GM18507 (cell line): ENCODE results near the gene ENPP7.

ENCODE experiments used
- DNase-seq: peaks from one replicate; pipeline ENCODE4 v3.0.0; 2011; ENCODE audit warnings: low read depth; ENCODE audit not compliant: insufficient read length; ENCODE audit errors: extremely low spot score
- FAIRE-seq: peaks from 2 replicates; lab custom pipeline; 2011; peaks lifted over from hg19 to GRCh38; lab: Jason Lieb, UNC

The ENPP7 gene

DNA sequence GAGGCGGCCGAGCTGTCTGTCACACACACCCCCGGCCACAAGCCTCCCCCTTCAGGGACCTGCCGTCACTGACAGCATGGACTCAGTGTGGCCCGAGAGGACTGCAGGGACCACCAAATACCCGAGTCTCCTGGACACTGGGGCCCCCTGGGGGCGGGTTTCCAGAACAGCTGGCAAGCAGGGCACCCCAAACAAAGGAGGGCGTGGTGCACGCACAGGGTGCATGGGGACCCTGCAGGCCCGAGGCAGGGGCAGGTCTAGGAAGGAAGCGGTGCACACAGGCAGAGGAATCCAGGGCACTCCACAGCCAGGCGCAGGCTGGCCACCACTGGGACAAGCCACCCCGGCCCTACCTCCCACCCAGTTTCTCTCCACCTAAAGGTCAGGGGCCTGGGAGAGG is 28.7 kb upstream of the ENPP7 start:
- no peak for DNase-seq

DNA sequence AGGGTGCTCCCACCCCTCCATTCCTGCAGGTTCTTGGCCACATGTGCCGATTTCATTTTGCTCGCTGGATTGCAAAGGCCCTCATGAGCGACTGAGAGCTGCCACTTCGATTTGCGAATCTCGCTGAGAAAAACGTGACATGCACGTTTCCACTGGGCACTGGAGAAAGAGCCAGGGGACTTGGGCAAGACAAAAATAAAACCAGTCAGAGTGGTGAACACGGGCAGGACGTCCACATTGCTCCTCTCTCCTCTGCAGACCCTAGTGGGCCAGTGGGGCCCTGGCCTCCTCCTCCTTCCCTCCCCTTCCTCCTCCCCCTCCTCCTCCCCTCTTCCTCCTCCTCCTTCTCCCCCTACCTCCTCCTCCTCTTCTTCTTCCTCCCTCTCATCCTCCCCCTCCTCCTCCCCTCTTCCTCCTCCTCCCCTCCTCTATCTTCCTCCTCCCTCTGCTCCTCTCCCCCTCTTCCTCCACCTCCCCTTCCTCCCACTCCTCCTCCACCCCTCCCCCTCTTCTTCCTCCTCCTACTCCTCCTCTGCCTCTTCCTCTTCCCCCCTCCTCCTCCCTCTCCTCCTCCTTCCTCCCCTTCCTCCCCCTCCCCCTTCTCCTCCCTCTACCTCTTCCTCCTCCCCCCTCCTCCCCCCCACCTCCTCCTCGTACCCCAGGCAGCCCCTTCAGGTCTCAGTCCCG is 28.1 kb upstream of the ENPP7 start:
- DNase-seq (no peak), FAIRE-seq (no peak)

More for the DNA sequence above, 28.7 kb upstream of the ENPP7 start:
- FAIRE-seq: no peak

DNA sequence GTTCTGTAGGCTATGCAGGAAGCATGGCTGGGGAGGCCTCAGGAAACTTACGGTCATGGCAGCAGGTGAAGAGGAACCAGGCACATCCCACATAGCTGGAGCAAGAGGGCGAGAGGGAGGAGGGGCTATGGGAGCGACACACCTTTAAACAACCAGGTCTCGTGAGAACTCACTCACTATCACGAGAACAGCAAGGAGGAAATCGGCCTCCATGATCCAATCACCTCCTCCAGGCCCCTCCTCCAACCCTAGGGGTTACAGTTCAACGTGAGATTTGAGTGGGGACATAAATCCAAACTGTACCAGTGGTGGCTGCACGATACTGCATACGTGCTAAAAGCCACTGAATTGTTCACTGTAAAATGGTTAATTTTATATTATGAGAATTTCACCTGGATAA is 26.1 kb upstream of the ENPP7 start:
- DNase-seq (no peak), FAIRE-seq (no peak)

GRCh38 chr17:79705674-79706073 is 25.1 kb upstream of the ENPP7 start:
- no peak for DNase-seq
- no peak for FAIRE-seq

GRCh38 chr17:79706931-79707850 is 23.6 kb upstream of the ENPP7 start:
- no peak for DNase-seq
- no peak for FAIRE-seq

DNA sequence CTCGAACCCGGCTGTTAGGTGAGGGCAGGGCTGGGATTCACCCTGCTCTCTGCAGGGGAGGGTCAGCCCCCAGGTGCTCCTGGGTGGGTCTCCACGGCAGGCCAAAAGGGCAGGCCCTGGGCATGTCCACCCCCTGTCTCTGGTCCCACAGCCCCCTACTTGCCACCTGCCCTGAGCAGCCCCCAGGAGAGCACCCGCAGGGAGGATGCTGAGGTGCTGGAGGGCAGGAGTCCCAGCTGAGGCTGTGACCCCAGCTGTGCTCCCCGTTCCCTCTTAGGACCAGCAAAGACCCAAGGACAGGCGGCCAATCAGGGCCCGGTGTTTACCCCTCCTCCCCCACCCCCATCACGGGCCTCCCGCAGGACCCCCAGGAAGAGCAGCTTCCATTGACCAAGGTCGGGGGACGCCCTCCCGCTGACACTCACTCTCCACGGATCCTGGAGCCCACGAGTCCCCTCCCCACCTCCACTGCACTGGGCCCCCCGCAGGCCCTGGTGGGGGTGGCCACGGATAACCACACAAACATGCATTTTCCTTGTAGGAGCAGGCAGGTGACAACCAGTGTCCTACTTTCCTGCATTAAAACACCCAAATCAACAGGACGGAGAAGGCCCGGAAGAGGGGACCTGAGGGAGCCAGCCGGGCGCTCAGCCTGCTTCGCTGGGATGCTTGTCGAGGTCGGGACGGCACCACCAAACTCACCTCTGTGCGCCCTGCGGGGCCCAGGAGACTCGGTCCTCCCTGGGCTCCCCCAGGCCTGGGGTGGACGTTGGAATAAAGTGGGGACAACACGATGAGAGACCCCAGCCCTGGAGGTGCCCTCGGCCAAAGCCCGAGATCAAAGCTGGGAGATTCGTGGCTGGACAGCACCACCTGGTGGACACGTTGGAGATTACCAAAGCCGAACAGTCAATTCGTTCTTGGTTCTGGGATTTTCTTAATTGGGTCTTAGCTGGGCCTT is 22.5 kb upstream of the ENPP7 start:
- FAIRE-seq (peak; percentile 90), DNase-seq (no peak)

GRCh38 chr17:79711715-79712305 is 18.9 kb upstream of the ENPP7 start:
- FAIRE-seq: no peak
- DNase-seq: no peak

- FAIRE-seq (no peak), DNase-seq (no peak)
These were observed 17.4 kb upstream of the ENPP7 start for GRCh38 chr17:79713391-79713790.

GRCh38 chr17:79714176-79715097 is 16.3 kb upstream of the ENPP7 start:
- DNase-seq (no peak), FAIRE-seq (no peak)

- DNase-seq (no peak), FAIRE-seq (no peak)
These were observed 15.4 kb upstream of the ENPP7 start for GRCh38 chr17:79715098-79715942.

DNA sequence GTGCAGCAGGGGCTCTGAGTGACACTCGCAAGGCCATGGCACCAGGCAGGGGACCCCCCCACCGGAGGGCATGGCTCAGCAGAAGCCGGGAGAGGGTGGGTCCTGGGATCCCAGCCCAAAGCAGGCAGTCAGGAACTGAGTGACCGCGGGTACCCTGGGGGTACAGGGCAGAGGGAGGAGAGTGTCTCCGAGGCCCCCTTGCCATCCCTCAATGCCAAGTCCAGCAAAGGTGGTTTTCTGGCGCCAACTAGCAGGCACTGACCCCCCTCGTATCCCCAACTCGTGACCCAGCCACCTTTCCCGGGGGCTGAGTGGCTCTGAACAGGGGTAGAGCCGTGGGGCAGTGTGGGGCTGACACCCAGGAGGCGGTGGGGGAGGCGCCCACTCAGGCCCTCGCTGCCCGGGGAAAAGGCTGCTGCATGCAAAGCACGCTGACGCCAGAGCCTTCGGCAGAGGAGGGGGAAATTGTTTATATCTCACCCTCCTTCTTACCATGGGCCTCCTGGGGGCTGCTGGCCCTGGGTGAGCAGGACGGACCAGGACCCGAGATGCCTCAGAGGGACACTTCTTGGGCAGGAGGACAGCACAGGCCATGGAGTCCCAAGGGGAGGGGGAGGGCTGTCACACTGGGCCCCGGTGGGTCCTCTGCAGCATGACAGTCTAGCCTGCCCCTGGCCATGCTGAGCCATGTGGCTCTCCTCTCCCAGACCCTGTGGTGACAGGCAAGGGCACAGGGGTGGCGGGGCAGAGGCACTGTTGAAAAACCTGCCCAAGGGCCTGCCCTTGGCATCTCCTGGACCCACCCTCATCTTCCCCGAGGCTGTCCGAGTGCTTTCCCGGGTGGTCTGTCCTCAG is 14.6 kb upstream of the ENPP7 start:
- DNase-seq (no peak), FAIRE-seq (no peak)

DNA sequence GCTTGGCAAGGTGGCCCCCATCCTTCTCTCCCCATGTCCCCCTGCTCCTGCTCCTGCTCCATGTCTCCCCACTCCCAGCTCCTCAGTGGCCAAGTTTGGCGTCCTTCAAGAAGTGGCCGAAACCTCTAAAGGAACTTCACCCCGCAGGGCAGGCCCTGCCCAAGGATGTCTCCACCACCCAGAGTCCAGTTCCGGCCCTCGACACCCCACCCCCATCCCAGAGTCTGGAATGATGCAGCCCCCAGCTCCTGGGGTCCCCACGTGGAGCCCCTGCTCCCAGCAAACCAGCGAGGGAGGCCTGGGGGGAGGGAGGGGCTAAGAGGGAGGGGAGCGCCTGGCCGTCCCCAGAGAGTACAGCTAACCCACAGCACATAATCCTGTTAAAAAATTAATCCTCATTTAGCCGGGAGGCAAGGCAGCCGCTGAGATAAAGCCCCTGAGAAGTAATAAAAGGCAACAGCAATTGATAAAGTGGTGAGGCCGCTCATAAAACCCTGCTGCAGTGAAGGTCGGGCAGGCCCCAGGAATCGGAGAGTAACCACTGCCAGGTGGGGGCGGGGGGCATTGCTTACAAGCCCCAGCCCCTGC is 9.9 kb upstream of the ENPP7 start:
- FAIRE-seq (no peak), DNase-seq (no peak)

- FAIRE-seq (no peak), DNase-seq (no peak)
These were observed 8.6 kb upstream of the ENPP7 start for GRCh38 chr17:79721993-79722671.

- no peak for DNase-seq
- no peak for FAIRE-seq
These were observed 8.0 kb upstream of the ENPP7 start for GRCh38 chr17:79722787-79723186.

- peak; percentile 88 for DNase-seq
- FAIRE-seq: peak; percentile 94
These were observed 2.4 kb upstream of the ENPP7 start for GRCh38 chr17:79728169-79728907.
